Measurements from ENCODE around the gene OR1M1.

Gene OR1M1

DNA sequence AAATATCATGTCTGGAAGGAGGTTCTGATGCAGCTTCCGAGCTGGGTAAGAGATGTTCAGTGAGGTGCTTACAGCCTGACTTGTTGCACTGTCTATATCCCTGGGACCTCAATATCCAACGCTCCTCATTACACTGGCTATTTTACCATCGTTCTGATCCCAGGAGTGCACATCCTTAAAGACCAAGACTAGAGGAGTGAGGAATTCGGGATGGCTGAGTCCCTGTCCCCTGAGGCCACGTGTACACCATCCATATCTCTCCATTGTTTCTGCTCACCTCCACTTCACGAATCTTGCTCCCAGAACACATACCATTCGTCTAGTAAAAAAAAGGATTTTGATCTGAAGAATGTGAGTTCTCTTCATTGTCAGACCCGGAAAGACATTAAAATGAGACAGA, 20.5 kb downstream of the OR1M1 start, which contains the start of gene OR7G2:
Gene OR7G2, minus strand, starts transcription at position 101 of the 400 bp plus-strand sequence. CDS start 4,232 bp downstream, outside the sequence.
- H4K20me1 ChIP-seq (ENCODE audit: insufficient read depth, low read length): no peaks in the 10 kb centered on the region
- no peaks in the 10 kb centered on the region for H3K4me1 ChIP-seq (ENCODE audit: insufficient read depth, low read length, severe bottlenecking)
- no peaks in the 10 kb centered on the region for H3K9me2 ChIP-seq (ENCODE audit: low read depth, low read length)
- no peaks in the 10 kb centered on the region for H3K9me3 ChIP-seq (ENCODE audit: low read length)
- no peaks in the 10 kb centered on the region for H3F3A ChIP-seq (ENCODE audit: insufficient read depth, low read length)
- H3K4me3 ChIP-seq (ENCODE audit: low read depth, low read length, poor library complexity, severe bottlenecking): no peak within 1 kb of the TSS
- TF ChIP-seq CTCF (IDR thresholded peaks at IDR 0.05; ENCODE audit: low read length) (no peak), EZH2 (IDR thresholded peaks at IDR 0.05; ENCODE audit: borderline replicate concordance, low read length) (no peak)
- H3K9ac ChIP-seq (ENCODE audit: low read length): no peak within 1 kb of the TSS
- H3K27ac ChIP-seq (ENCODE audit: low read depth, low read length, poor library complexity, severe bottlenecking): no peak within 1 kb of the TSS
- no peak within 1 kb of the TSS for H2AFZ ChIP-seq (ENCODE audit: low read length)
- H3K36me3 ChIP-seq (ENCODE audit: insufficient read depth, low read length): no peaks in the 10 kb centered on the region
- H3K4me2 ChIP-seq (ENCODE audit: low read length): no peak within 1 kb of the TSS
- no peaks in the 10 kb centered on the region for H3K27me3 ChIP-seq (ENCODE audit: insufficient read depth, low read length)
- H3K79me2 ChIP-seq (ENCODE audit: insufficient read depth, low read length): no peaks in the 10 kb centered on the region

DNA sequence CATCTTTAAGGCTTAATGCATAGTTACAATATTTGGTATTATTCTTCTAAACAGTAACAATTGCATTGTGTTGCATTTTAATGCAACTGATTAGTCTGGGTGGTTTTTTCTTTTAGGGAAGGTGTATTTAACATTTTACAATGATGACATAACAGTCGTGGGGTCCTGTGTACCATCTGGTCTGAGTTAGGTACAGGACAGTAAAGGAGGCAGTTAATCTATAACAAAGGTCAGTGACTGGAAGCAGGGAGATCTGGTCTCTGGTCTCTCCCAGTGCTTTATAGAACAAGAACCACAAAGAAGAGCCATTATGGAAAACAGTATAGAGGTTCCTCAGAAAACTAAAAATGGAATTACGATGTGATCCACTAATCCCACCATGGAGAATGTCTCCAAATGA, 23.1 kb downstream of the OR1M1 start:
- Histone ChIP-seq H2AFZ (ENCODE audit: low read length) (no peak overlapping the region), H3K9me3 (ENCODE audit: low read length) (no peaks in the 10 kb centered on the region), H3K4me1 (ENCODE audit: insufficient read depth, low read length, severe bottlenecking) (no peaks in the 10 kb centered on the region), H3K79me2 (ENCODE audit: insufficient read depth, low read length) (no peaks in the 10 kb centered on the region), H3K9me2 (ENCODE audit: low read depth, low read length) (no peaks in the 10 kb centered on the region), H3K27ac (ENCODE audit: low read depth, low read length, poor library complexity, severe bottlenecking) (no peak overlapping the region), H3K4me3 (ENCODE audit: low read depth, low read length, poor library complexity, severe bottlenecking) (no peak overlapping the region), H3F3A (ENCODE audit: insufficient read depth, low read length) (no peaks in the 10 kb centered on the region), H3K9ac (ENCODE audit: low read length) (no peak overlapping the region), H3K36me3 (ENCODE audit: insufficient read depth, low read length) (no peaks in the 10 kb centered on the region), H3K27me3 (ENCODE audit: insufficient read depth, low read length) (no peaks in the 10 kb centered on the region), H3K4me2 (ENCODE audit: low read length) (no peak overlapping the region), H4K20me1 (ENCODE audit: insufficient read depth, low read length) (no peaks in the 10 kb centered on the region)
- TF ChIP-seq CTCF (IDR thresholded peaks at IDR 0.05; ENCODE audit: low read length): no peak
- TF ChIP-seq EZH2 (IDR thresholded peaks at IDR 0.05; ENCODE audit: borderline replicate concordance, low read length): no peak

- Histone ChIP-seq H2AFZ (ENCODE audit: low read length) (no peak within 1 kb of the TSS), H3F3A (ENCODE audit: insufficient read depth, low read length) (no peaks in the 10 kb centered on the region), H3K4me1 (ENCODE audit: insufficient read depth, low read length, severe bottlenecking) (no peaks in the 10 kb centered on the region), H4K20me1 (ENCODE audit: insufficient read depth, low read length) (no peaks in the 10 kb centered on the region), H3K4me3 (ENCODE audit: low read depth, low read length, poor library complexity, severe bottlenecking) (no peak within 1 kb of the TSS), H3K4me2 (ENCODE audit: low read length) (no peak within 1 kb of the TSS), H3K27ac (ENCODE audit: low read depth, low read length, poor library complexity, severe bottlenecking) (no peak within 1 kb of the TSS), H3K27me3 (ENCODE audit: insufficient read depth, low read length) (no peaks in the 10 kb centered on the region), H3K36me3 (ENCODE audit: insufficient read depth, low read length) (no peaks in the 10 kb centered on the region), H3K79me2 (ENCODE audit: insufficient read depth, low read length) (no peaks in the 10 kb centered on the region), H3K9me3 (ENCODE audit: low read length) (no peaks in the 10 kb centered on the region), H3K9ac (ENCODE audit: low read length) (no peak within 1 kb of the TSS), H3K9me2 (ENCODE audit: low read depth, low read length) (no peaks in the 10 kb centered on the region)
- TF ChIP-seq EZH2 (IDR thresholded peaks at IDR 0.05; ENCODE audit: borderline replicate concordance, low read length) (no peak), CTCF (IDR thresholded peaks at IDR 0.05; ENCODE audit: low read length) (no peak)
These were observed 28.5 kb downstream of the OR1M1 start, which contains the start of gene OR7G1 for GRCh38 chr19:9115307-9115813. Gene OR7G1, minus strand, starts transcription at chr19:9115763. Its CDS starts 0 bp downstream, at chr19:9115763.
